ENCODE results near the gene MTUS2. TPM values are rescaled to one million over a fixed set of nuclear protein-coding genes. Genes with fewer than 3 reads are reported as not detected.

The MTUS2 gene
- total and polyA plus RNA-seq, 2 of the 8 experiments (the other 6 are each of a cell fraction or from before 2014, with no cell fraction given), result 0.18 to 0.80 TPM

- no peak overlapping the region for H3K4me3 ChIP-seq (ENCODE audit: extremely low read depth in 1 of 4, insufficient read depth in 2 of 4, low read depth in 3 of 4, low read length in 4 of 4)
- no peaks in the 10 kb centered on the region for H3K9me3 ChIP-seq (ENCODE audit: insufficient read depth in 2 of 2, low read depth in 1 of 2, low read length in 1 of 2)
- H2BK120ac ChIP-seq (replicated peaks; ENCODE audit: low read depth, low read length), result no peak overlapping the region
- H4K8ac ChIP-seq (ENCODE audit: extremely low read depth, insufficient read depth, low read length), result no peak overlapping the region
- H3K27ac ChIP-seq (ENCODE audit: low read depth, low read length), result no peak overlapping the region
- no peak for DNase-seq (ENCODE audit: low read depth in 1 of 2, low spot score in 2 of 2)
- no peak overlapping the region for H3K18ac ChIP-seq (ENCODE audit: extremely low read depth, low read length)
- no peaks in the 10 kb centered on the region for H3K79me1 ChIP-seq (ENCODE audit: low read depth, low read length)
- POLR2A ChIA-PET (ENCODE audit: partially characterized antibody), result interaction anchor here (0.8 to 4.2 kb wide), 3 partner anchors 8 to 90 kb away, joined by 3 to 23 read pairs (median 5); partner anchors contain the start of gene SLC7A1
- no peak overlapping the region for H3K14ac ChIP-seq (ENCODE audit: insufficient read length)
- no peak overlapping the region for H3K4ac ChIP-seq (replicated peaks; ENCODE audit: insufficient read length, low read depth, low read length)
- no peak overlapping the region for H2BK12ac ChIP-seq (ENCODE audit: low read depth, low read length)
- H4K20me1 ChIP-seq (replicated peaks in 1 of 2; ENCODE audit: control insufficient read depth in 1 of 2, insufficient read depth in 2 of 2, low read length in 2 of 2), result peaks cover 0 to 3% of the 10 kb centered on the region in 2 experiments
- H2BK15ac ChIP-seq (ENCODE audit: low read length), result no peak overlapping the region
- WGBS, 2 experiments (ENCODE audit: extremely low coverage in 1 of 2, insufficient coverage in 1 of 2, insufficient read length in 1 of 2, insufficient replicate concordance in 2 of 2, low coverage in 1 of 2, low lambda C conversion rate in 2 of 2, missing lambda C conversion rate in 1 of 2), result 93% methylated on average over 17 of the region's 17 CpGs; no CpG with 5 or more reads in 1 of the 2 experiments
- H3K4me2 ChIP-seq (ENCODE audit: insufficient read depth in 1 of 2, low read depth in 2 of 2, low read length in 2 of 2), result no peak overlapping the region
- FAIRE-seq, result no peak
- no peak overlapping the region for H2AK5ac ChIP-seq (ENCODE audit: low read depth, low read length)
- TF ChIP-seq ASH2L (IDR thresholded peaks at IDR 0.05; ENCODE audit: low read length), result no peak
- peak; percentile 5; the same call in 1 of the 2 replicates for TF ChIP-seq EGR1 (IDR thresholded peaks at IDR 0.05; ENCODE audit: borderline replicate concordance, low read depth, low read length)
- H2BK20ac ChIP-seq (ENCODE audit: low read length), result no peak overlapping the region
- H3K9ac ChIP-seq (replicated peaks in 1 of 4; ENCODE audit: extremely low read depth in 1 of 4, low read depth in 3 of 4, low read length in 3 of 4), result no peak overlapping the region
- H3K23ac ChIP-seq (ENCODE audit: insufficient read length), result no peak overlapping the region
- no peak overlapping the region for H2BK5ac ChIP-seq (ENCODE audit: low read depth, low read length)
- H2AFZ ChIP-seq (ENCODE audit: low read length), result no peak overlapping the region
- H3K27me3 ChIP-seq (replicated peaks in 1 of 4; ENCODE audit: control insufficient read depth in 3 of 4, extremely low read depth in 1 of 4, insufficient read depth in 3 of 4, low read length in 3 of 4), result no peaks in the 10 kb centered on the region; a peak in 1 of 7 replicates
- H3K56ac ChIP-seq (replicated peaks; ENCODE audit: insufficient read length, low read depth, low read length), result no peak overlapping the region
- no peaks in the 10 kb centered on the region for H3K4me1 ChIP-seq (replicated peaks in 1 of 4; ENCODE audit: control insufficient read depth in 3 of 4, insufficient read depth in 4 of 4, low read length in 3 of 4)
- no peaks in the 10 kb centered on the region for H3K36me3 ChIP-seq (ENCODE audit: control insufficient read depth in 2 of 4, insufficient read depth in 4 of 4, low read length in 3 of 4)
- H4K91ac ChIP-seq (replicated peaks; ENCODE audit: insufficient read length, low read length), result no peak overlapping the region
- no peak overlapping the region for H4K5ac ChIP-seq (ENCODE audit: insufficient read length, low read depth, low read length)
- H3K79me2 ChIP-seq (ENCODE audit: control insufficient read depth in 1 of 2, insufficient read depth in 2 of 2, low read length in 2 of 2), result no peaks in the 10 kb centered on the region
- CTCF ChIA-PET (ENCODE audit: partially characterized antibody), result interaction anchor here (1.2 to 17.8 kb wide), 3 partner anchors 23 to 208 kb away, joined by 4 to 210 read pairs (median 15); no protein-coding TSS in a partner anchor
- H3K23me2 ChIP-seq (ENCODE audit: low read depth, low read length), result no peaks in the 10 kb centered on the region
These were observed 685.4 kb downstream of the MTUS2 start for GRCh38 chr13:29505511-29505910.
